Right lobe of liver (tissue), 6 donors: Measurements from ENCODE around the gene CCDC6. TPM values are rescaled to one million over a fixed set of nuclear protein-coding genes. Genes with fewer than 3 reads are reported as not detected.

Source experiments
- ATAC-seq, 4 donors: fragments of 200-7000 bp; cut with Tn5 transposase; one replicate each; pipeline ENCODE4 v1.9.1; 2020; ENCODE audit warnings: mild to moderate bottlenecking in 4 of 4, moderate library complexity in 4 of 4
- DNase-seq, 3 donors: peaks; one replicate each; pipeline ENCODE4 v3.0.0-alpha.2; 2020
- H3K27ac ChIP-seq, 3 donors: fragments of 200-600 bp; one replicate each; pipeline ENCODE4 v1.8.0; 2022
- H3K27me3 ChIP-seq, 2 donors: fragments of 200-600 bp; one replicate each; pipeline ENCODE4 v1.8.0; 2022
- H3K36me3 ChIP-seq, 4 donors: fragments of 200-600 bp; sonication (generic) in 1 of 4; one replicate each; pipeline versions ENCODE4 v1.5.1 to v1.8.0; 2017 to 2022; ENCODE audit warnings: control low read depth in 1 of 4
- H3K4me1 ChIP-seq, 4 donors: fragments of 200-600 bp; sonication (generic) in 1 of 4; one replicate each; pipeline versions ENCODE4 v1.5.1 to v1.8.0; 2017 to 2022; ENCODE audit warnings: control low read depth in 1 of 4
- H3K4me3 ChIP-seq, 3 donors: fragments of 200-600 bp; one replicate each; pipeline ENCODE4 v1.8.0; 2022
- H3K9me3 ChIP-seq, 4 donors: fragments of 200-600 bp; sonication (generic) in 1 of 4; one replicate each; pipeline versions ENCODE4 v1.5.1 to v1.8.0; 2017 to 2022; ENCODE audit warnings: control low read depth in 1 of 4
- POLR2A ChIP-seq: fragments of 450-650 bp; IDR thresholded peaks from one replicate; pipeline ENCODE4 v1.6.1; 2017; ENCODE audit warnings: antibody characterized with exemption, mild to moderate bottlenecking
- WGBS: methylation state at CpG from one replicate; pipeline ENCODE4 v1.1.6; 2018; ENCODE audit warnings: low coverage, low lambda C conversion rate; ENCODE audit not compliant: insufficient coverage; ENCODE audit errors: missing lambda C conversion rate; 5-methylcytosine and 5-hydroxymethylcytosine counted together
- intact Hi-C, 2 donors: fragments of 100-400 bp; cut with DNase I; formaldehyde crosslinking; loops; one replicate each; pipeline versions ENCODE4 v1.11.2 to v1.14.1; 2022
- total RNA-seq, 6 experiments: library from RNA; depleted of rRNA in 2 of 6; stranded (reverse); fragments of >200 nt in 2 of 6; fragmentation: NEBNext Ultra II Directional in 3 of 6; extraction: Animal tissue kit (Norgen Biotek cat#: 25700) in 3 of 6; gene quantifications; one replicate each; pipeline versions ENCODE4 v1.1.0 to v1.2.4, GENCODE V29; 2016 to 2023
- TF ChIP-seq, protein P1 (sequence below), 4 donors: fragments of 200-600 bp in 3 of 4; fragments of 450-650 bp in 1 of 4; IDR thresholded peaks; one replicate each; pipeline versions ENCODE4 v1.5.1 to v1.8.0; 2016 to 2022; ENCODE audit warnings: antibody characterized with exemption in 4 of 4, mild to moderate bottlenecking in 2 of 4
- donor health status: DM: no; HTN: yes; CAD: no.
- donor health status: DM: no; HTN: no; CAD: no.
- donor health status: DM: no; HTN: no; CAD: no.
- donor health status: DM: no; HTN: yes; CAD: no.
- donor health status: DM: no; HTN: yes; CAD: no.

Gene CCDC6
- total RNA-seq, 6 experiments from 2014 or later, result 9.2 to 20.4 (median 14.8) TPM

DNA sequence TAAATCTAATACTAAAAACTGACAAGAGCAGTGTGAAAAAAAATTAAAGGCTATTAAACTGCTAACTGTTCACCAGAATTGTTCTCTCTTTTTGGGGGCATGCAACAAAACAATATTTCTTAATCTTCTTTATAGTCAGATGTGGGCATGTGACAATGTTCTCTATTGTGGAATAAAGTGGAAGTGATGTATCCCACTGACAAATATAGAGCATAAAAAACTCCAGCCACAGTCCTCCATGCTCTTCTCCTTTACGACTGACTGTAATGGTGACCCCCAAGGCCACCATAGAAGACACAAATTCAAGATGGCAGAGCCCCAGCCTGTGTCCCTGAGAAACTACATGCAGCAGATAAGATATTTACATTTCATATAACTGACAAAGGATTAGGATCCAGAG is 11.6 kb upstream of the CCDC6 start:
- Histone ChIP-seq H3K4me3 (no peak overlapping the region), H3K27me3 (no peaks in the 10 kb centered on the region), H3K36me3 (no peaks in the 10 kb centered on the region), H3K4me1 (no peaks in the 10 kb centered on the region), H3K27ac (no peak overlapping the region), H3K9me3 (peaks cover 0 to 2% (median 0%) of the 10 kb centered on the region in 4 donors)
- no peak for TF ChIP-seq POLR2A
- TF ChIP-seq, protein P1, sequence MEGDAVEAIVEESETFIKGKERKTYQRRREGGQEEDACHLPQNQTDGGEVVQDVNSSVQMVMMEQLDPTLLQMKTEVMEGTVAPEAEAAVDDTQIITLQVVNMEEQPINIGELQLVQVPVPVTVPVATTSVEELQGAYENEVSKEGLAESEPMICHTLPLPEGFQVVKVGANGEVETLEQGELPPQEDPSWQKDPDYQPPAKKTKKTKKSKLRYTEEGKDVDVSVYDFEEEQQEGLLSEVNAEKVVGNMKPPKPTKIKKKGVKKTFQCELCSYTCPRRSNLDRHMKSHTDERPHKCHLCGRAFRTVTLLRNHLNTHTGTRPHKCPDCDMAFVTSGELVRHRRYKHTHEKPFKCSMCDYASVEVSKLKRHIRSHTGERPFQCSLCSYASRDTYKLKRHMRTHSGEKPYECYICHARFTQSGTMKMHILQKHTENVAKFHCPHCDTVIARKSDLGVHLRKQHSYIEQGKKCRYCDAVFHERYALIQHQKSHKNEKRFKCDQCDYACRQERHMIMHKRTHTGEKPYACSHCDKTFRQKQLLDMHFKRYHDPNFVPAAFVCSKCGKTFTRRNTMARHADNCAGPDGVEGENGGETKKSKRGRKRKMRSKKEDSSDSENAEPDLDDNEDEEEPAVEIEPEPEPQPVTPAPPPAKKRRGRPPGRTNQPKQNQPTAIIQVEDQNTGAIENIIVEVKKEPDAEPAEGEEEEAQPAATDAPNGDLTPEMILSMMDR (IDR thresholded peaks at IDR 0.05), result no peak
- DNase-seq (no peak), ATAC-seq (no peak)
- WGBS, result 42% methylated on average over 1 of the region's 1 CpG
- intact Hi-C loops, result no loop called here

DNA sequence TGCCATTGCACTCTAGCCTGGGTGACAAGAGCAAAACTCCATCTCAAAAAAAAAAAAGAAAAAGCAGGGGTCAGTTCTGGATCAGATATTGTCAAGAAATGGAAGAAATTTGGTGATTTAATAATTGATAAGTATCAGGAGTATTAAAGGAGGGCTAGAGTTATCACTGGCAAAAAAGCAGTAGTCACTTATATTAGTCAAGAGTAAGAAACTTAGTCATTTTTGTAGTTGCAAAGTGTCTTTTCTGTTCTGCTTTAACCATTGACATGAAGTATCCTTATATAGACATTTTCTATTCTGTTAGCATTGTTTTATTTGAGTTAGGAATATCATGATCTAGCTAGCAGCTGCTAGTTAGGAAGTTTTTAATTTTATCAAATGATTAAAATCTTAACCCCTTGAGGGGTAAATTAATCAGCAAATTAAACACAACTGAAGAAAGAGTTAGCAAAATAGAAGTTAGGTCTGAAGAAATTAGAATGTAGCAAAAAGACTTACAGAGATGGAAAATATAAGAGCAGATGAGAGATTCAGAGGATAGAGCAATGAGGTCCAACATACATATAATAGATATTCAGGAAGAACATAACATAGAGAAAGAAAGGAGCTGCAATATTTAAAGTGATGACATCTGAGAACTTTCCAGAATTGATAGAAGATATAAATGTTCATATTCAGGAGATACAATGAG is 7.3 kb upstream of the CCDC6 start:
- intact Hi-C loops, result no loop called here
- TF ChIP-seq POLR2A, result no peak
- TF ChIP-seq, protein P1 (IDR thresholded peaks at IDR 0.05), result no peak
- DNase-seq (no peak), ATAC-seq (no peak)
- H3K36me3 ChIP-seq, result no peaks in the 10 kb centered on the region
- no peak overlapping the region for H3K4me3 ChIP-seq
- no peaks in the 10 kb centered on the region for H3K27me3 ChIP-seq
- no peaks in the 10 kb centered on the region for H3K9me3 ChIP-seq
- no peaks in the 10 kb centered on the region for H3K4me1 ChIP-seq
- H3K27ac ChIP-seq, result no peak overlapping the region

DNA sequence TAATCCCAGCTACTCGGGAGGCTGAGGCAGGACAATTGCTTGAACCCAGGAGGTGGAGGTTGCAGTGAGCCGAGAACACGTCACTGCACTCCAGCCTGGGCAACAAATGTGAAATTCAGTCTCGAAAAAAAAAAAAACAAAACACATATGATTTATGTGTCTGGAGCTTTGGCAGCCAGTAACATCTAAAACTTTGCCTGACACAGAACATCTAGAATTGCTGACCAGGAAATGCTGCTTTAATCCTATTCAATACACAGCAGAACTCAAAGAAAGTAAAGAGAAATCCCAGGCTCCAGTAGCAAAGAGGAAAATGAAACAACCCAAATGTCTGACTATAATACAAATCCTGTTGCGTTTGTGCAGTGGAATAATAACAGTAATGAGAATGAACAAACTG is 4.5 kb upstream of the CCDC6 start:
- intact Hi-C loops, result no loop called here
- no peak for DNase-seq
- H3K9me3 ChIP-seq, result no peaks in the 10 kb centered on the region
- TF ChIP-seq, protein P1 (IDR thresholded peaks at IDR 0.05), result no peak
- TF ChIP-seq POLR2A, result no peak
- H3K4me1 ChIP-seq, result peaks cover 0 to 10% (median 4%) of the 10 kb centered on the region in 4 donors
- ATAC-seq, result no peak
- H3K27me3 ChIP-seq, result no peaks in the 10 kb centered on the region
- H3K4me3 ChIP-seq, result no peak overlapping the region
- no peaks in the 10 kb centered on the region for H3K36me3 ChIP-seq
- WGBS, result 58% methylated on average over 4 of the region's 5 CpGs
- no peak overlapping the region for H3K27ac ChIP-seq

- no peaks in the 10 kb centered on the region for H3K27me3 ChIP-seq
- TF ChIP-seq, protein P1 (IDR thresholded peaks at IDR 0.05), result no peak
- no peak for TF ChIP-seq POLR2A
- DNase-seq, result no peak
- no peaks in the 10 kb centered on the region for H3K9me3 ChIP-seq
- H3K36me3 ChIP-seq, result no peaks in the 10 kb centered on the region
- peaks cover 0 to 11% (median 4%) of the 10 kb centered on the region in 4 donors for H3K4me1 ChIP-seq
- H3K27ac ChIP-seq, result no peak overlapping the region
- ATAC-seq, result no peak
- intact Hi-C loops, result no loop called here
- no peak overlapping the region for H3K4me3 ChIP-seq
- WGBS, result 67% methylated on average over 1 of the region's 1 CpG
Measured at GRCh38 chr10:59909815-59910214, 3.5 kb upstream of the CCDC6 start.

- 54% methylated on average over 4 of the region's 4 CpGs for WGBS
- no peaks in the 10 kb centered on the region for H3K9me3 ChIP-seq
- intact Hi-C loops, result no loop called here
- ATAC-seq, result no peak
- H3K27ac ChIP-seq, result peak overlapping the region; percentile 83 to 97 (median 89)
- no peaks in the 10 kb centered on the region for H3K36me3 ChIP-seq
- peak overlapping the region in 1 of 3 donors; percentile 87 for H3K4me3 ChIP-seq
- TF ChIP-seq, protein P1 (IDR thresholded peaks at IDR 0.05), result no peak
- TF ChIP-seq POLR2A, result no peak
- DNase-seq, result no peak
- no peaks in the 10 kb centered on the region for H3K27me3 ChIP-seq
- peaks cover 0 to 15% (median 7%) of the 10 kb centered on the region in 4 donors for H3K4me1 ChIP-seq
Measured at GRCh38 chr10:59908808-59909143, 2.4 kb upstream of the CCDC6 start.
